CD4-positive, alpha-beta T cell treated with Interleukin-10 for 1 hour (primary cell): ENCODE data around the gene ATP8A2.
A peak's percentile ranks its signal among the peaks of the same experiment; 100 is the strongest.

ENCODE experiments used
- DNase-seq: peaks from one replicate; pipeline ENCODE4 v3.0.0-alpha.2; 2020

The ATP8A2 gene

GRCh38 chr13:25645681-25646080 lies 273.9 kb downstream of the ATP8A2 start:
- DNase-seq = no peak

- DNase-seq = no peak
These were observed 277.3 kb downstream of the ATP8A2 start for GRCh38 chr13:25649001-25649633.

- DNase-seq = no peak
These were observed 281.0 kb downstream of the ATP8A2 start for GRCh38 chr13:25652764-25653163.

- DNase-seq = no peak
These were observed 282.5 kb downstream of the ATP8A2 start for GRCh38 chr13:25654322-25654721.

- no peak for DNase-seq
These were observed 285.4 kb downstream of the ATP8A2 start for GRCh38 chr13:25657157-25657556.

DNA sequence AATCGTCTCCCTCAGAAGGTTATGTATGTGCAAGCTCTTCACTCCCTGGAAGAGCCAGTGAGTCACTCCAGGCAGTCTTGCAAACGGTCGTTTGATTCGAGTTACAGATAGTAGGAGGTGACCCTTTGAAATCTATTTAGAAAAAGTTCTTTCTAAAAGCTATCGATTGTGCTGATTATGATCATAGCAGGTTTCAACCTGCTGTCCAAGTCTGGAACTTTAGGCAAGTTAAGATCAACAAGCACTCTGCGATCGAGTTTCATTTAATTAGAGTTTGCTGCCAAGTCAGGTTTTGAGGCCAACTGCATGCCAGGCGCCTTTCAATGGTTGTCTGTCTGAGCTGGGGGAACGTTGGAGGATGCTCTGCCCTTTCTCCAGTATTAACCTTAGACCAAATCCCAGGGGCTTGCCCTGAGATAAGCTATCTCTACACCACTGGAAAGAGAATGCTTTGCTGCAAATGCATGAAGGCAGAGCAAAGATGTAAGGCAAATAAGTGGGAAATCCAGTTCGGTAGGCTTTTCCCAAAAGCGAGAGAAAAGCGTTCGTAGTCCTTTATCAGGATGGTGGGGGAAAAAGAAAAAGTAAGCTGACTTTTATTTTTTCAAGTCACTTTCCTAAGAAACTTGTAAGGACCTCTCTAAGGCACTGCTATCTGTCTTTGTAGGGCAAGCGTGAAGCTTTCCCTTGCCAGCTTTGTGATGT lies 287.5 kb downstream of the ATP8A2 start:
- DNase-seq = no peak

DNA sequence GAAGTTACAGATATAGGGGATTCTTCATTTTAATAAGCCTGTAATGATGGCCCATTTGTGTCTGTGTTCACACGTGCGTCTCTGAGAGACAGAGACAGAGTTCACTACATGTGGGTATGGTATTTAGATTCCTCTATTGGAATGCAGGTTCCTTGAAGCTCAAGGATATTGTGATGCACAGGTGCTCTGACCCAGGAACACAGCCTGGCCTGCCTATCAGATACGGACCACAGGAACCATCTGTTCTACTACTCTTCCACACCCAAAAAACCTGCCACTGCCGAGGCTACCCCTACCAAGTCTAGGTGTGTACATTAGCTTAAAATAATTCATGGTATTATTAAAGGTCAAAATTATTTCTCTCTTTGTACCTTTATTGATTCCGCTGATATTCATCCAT lies 289.2 kb downstream of the ATP8A2 start:
- DNase-seq = no peak

GRCh38 chr13:25662516-25662915 lies 290.7 kb downstream of the ATP8A2 start:
- DNase-seq = no peak

DNA sequence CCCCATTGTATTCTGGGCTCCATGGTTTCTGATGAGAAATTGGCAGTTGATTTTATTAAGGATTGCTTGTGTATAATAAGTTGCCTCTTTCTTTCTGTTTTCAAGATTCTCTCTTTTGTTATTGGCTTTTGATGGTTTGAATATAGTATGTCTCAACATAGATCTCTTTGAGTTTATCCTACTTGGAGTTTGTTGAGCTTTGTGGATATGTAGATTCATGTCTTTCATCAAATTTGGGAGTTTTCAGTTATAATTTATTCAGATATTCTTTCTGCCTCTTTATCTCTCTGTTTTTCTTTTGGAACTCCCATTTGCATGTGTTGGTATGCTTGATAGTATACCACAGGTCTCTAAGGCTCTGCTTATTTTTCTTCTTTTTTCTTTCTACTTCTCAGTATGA lies 296.6 kb downstream of the ATP8A2 start:
- no peak for DNase-seq

GRCh38 chr13:25673711-25674110 lies 301.9 kb downstream of the ATP8A2 start:
- DNase-seq = no peak

DNA sequence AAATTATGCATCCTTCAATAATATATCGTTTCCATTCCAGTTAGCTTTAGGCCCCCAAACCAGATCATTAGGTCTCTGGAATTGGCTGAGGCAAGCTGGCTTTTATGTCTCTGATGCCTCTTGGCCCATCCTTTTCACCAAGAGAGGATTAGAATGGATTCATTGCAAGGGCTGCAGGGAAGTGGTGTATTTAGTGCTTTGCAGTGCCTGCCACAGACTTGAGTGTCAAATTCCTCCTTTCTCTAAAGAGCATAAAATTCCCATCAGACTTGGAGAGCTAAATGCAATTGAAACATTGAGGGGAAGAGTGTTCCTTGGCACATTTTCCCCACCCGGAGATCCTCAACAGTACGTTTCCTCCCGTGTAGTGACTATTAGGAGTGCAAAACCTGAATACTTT lies 302.6 kb downstream of the ATP8A2 start:
- no peak for DNase-seq

DNA sequence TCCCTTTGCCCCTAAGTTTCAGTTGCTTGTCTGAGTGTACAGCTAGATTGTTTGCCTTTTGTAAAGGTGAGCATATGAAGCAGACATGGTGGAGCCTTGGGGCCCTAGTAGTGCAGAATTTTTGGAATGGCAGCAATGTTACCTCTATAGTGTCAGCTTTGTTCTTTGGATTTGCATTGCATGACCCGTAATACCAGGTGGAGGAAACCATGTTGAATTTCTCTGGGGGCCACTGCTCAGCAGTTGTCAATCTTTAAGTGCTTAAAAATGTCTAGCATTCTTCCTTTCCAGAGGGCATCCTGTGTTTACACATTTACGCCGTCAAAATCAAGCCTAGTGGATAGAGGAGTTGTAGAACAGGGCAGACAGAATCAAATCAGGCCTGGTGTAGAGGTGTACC lies 303.3 kb downstream of the ATP8A2 start:
- DNase-seq = no peak

DNA sequence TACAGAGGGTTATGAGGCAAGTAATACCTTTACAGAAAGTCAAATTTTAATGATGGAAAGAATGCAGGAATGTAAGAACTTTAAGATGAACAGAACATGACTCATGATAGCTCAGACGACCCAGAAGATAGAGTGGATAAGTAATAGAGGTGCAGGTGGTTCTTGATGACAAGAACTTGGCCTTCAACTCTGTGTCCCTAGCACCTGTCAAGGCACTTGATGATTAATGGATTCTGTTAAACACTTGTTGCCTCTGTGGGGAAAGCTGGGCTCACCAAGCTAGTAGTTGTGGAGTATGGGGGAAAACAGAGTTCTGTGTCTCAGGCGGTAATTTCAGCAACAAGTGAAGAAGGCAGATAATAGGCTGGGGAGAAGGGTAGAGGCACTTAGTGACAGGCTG lies 306.2 kb downstream of the ATP8A2 start:
- DNase-seq = no peak

- DNase-seq = peak; percentile 7
These were observed 306.6 kb downstream of the ATP8A2 start for GRCh38 chr13:25678398-25678797.

DNA sequence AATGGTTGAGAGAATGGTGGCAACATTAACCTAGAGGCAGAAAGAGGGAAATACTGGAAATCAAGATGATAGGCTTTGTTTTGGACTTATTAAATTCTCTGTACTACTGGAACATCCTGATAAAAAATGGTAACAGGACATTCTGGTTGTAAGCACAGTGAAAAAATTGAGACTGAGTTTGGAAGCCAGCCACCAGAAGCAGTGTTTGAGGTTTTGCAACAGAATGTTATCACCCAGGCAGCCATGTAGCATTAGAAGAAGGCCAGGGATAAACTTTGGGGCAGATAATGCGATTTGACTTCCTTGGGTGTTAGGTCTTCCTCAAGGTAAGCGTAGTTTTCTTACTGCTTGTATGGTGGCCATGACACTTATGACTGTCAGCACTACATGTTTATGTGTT lies 307.4 kb downstream of the ATP8A2 start:
- DNase-seq = no peak

DNA sequence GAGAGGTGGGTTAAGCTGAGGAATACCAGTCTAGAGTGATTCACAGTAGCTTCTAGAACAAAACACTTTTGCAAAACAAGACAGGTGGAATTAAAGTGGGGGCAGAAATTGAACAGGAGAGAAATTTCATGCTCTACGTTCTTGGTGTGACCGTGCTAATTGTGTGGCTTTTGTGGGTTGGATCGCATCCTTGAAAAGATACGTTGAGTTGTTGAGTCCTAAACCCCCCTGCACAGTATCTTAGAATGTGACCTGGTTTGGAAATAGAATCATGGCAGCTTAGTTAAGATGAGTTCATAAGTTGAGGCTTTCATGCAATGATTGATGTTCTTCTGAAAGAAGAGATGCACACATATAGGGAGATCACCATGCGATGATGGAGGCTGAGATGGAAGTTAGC lies 308.2 kb downstream of the ATP8A2 start:
- no peak for DNase-seq

DNA sequence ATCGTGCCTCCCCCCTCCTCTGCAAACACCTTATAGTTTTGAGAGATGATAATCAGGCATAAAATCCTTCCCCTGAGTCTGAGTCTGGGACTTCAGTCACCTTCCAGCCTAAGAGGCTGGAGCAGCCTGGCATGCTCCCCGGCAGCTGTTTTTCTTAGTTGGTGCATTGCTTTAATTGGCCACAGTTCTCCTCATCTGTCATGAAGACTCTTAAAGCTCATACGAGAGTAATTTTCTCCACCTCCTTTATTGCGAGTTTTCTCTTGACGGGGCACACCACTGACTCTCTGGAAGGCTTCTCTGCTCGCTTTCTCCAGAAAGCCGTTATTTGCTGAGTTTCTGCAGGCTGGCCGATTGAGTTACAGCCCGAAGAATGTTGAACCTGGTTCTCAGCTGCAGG lies 310.5 kb downstream of the ATP8A2 start:
- no peak for DNase-seq

DNA sequence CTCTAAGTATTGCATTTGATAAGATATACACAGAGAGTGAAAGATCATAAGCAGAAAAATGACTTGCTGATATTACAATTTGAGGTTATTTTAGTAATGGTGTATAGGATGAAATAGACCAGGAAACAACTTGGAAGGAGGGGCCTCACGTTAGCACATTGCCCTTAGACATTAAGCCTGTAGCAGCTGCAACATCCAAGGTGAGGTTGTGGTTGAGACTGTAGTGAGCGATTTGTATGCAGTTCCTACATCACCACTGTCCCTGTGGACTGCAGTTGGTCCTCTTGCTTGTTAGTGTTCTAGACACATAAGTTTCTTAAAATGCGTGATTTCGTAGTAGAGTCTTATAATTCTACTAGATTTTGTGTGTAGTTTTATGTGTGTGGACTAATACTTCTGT lies 311.3 kb downstream of the ATP8A2 start:
- no peak for DNase-seq

DNA sequence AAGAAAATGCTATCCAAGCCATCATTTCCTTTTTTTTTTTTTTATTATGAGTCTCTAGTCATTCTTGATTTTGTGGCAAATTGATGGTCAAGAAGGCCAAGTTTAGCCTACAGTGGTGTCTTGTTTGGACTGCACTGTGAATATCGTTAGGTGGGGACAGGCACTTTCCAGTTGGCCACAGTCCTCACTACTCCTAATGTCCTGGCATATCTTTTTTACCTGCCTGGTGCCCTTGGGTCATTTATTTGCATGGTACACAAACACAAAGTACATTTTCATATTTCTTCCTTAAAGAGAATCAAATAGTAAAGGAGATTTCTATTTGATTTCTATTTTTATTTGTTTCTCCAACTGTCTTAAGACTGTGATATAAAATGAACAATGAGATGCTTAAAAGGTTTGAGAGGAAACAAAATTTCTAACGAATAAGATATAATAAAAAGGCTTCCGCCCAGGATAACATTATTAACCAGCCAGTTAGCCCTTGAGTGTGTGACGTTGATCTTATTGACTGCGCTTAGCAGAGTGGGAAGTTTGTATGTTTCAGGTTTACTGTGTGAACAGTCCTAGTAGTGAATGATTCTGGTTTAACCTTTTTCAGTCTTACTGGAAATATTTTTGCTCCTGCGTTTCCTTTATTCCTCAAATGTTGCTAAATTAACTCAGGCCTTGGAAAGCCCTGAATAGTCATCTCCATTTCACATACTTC lies 312.0 kb downstream of the ATP8A2 start:
- DNase-seq = no peak

DNA sequence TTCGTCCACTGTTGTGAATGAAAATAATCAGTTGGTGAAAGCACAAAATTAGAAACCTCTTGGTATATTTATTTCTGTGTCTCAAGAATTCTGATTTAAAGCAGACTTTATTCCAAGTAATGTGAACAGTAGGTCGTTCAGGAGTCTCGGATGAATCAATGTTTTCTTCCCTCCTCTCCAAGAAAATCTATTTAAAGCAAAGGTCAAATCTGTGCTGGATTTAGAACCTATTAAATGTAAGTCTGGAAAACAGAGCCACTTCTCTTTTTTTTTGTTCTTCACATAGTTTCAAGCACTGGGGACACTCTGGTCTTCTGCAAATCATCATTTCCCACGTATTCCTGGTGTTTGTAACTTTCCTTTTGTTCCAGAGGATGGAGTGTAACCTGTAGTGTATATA lies 312.7 kb downstream of the ATP8A2 start:
- DNase-seq = no peak

DNA sequence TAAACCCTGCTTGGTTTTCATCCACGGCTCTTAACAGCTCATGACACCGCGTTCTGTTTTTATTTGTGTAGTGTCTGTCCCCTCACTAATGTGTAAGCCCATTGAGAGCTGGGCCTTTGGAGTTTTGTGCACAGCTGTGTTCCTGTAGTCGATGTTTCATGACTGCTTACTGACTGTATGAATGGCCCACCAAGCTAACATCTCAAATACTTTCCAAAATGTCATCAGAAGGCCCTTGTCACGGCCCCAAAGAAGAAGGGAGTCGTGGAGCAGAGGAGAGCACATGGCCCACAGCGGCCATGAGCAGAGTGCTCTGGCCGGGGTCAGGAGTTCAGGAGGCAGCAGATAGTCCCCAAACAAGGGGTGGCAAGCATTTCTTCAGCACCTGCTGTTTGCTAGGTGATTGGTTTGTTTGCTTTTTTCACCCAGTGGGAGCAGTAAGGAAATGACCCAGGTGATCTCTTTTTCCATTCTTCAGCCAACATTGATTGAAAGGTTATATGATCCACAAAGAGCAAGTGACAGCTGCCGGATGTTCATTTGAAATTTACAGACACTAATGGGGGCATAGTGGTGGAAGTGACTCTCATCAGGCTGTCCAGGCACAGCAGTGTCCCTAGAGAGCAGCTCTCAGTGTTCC lies 315.2 kb downstream of the ATP8A2 start:
- no peak for DNase-seq

- DNase-seq = no peak
These were observed 315.9 kb downstream of the ATP8A2 start for GRCh38 chr13:25687471-25688225.

GRCh38 chr13:25688536-25688935 lies 316.8 kb downstream of the ATP8A2 start:
- DNase-seq = no peak
